Measurements from ENCODE around the gene CNMD.
"Not testable (repeated sequence)": the region's sequence is repeated elsewhere in the genome, so short reads cannot be mapped to it uniquely, and the experiment has no call there.

The CNMD gene

DNA sequence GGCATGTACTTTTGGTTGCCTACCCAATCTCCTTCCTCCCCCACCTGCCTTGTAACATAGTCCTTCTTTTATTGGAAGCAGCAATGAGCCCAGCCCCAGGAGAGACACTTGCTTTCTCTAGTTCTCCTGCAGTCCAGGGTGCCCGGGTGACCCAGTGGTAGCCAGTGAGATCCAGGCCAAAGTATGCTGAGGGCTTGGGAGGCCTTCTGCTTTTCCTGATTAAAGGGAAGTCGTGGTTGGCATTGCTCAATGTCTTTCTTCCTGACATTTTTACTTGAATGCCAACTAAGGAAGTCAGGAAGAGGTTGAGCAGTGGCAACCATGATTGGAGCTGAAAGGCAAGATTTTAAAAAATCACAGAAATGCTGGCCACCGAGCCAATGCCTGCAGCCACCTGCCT, 25.7 kb downstream of the CNMD start:
- no peak for TF ChIP-seq MYC (IDR thresholded peaks at IDR 0.05; ENCODE audit: low read depth, low read length)
- TF ChIP-seq POLR2A (IDR thresholded peaks at IDR 0.05; ENCODE audit: extremely low read depth, insufficient read length), result no peak
- TF ChIP-seq, protein P1, sequence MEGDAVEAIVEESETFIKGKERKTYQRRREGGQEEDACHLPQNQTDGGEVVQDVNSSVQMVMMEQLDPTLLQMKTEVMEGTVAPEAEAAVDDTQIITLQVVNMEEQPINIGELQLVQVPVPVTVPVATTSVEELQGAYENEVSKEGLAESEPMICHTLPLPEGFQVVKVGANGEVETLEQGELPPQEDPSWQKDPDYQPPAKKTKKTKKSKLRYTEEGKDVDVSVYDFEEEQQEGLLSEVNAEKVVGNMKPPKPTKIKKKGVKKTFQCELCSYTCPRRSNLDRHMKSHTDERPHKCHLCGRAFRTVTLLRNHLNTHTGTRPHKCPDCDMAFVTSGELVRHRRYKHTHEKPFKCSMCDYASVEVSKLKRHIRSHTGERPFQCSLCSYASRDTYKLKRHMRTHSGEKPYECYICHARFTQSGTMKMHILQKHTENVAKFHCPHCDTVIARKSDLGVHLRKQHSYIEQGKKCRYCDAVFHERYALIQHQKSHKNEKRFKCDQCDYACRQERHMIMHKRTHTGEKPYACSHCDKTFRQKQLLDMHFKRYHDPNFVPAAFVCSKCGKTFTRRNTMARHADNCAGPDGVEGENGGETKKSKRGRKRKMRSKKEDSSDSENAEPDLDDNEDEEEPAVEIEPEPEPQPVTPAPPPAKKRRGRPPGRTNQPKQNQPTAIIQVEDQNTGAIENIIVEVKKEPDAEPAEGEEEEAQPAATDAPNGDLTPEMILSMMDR (IDR thresholded peaks at IDR 0.05; ENCODE audit: low read depth, low read length), result no peak
- TF ChIP-seq, protein P2, sequence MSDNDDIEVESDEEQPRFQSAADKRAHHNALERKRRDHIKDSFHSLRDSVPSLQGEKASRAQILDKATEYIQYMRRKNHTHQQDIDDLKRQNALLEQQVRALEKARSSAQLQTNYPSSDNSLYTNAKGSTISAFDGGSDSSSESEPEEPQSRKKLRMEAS (IDR thresholded peaks at IDR 0.05; ENCODE audit: low read depth, low read length), result no peak
- DNase-seq (ENCODE audit: low read depth), result peak; percentile 60
- no peak overlapping the region for H3K4me3 ChIP-seq (ENCODE audit: low read depth, low read length)

DNA sequence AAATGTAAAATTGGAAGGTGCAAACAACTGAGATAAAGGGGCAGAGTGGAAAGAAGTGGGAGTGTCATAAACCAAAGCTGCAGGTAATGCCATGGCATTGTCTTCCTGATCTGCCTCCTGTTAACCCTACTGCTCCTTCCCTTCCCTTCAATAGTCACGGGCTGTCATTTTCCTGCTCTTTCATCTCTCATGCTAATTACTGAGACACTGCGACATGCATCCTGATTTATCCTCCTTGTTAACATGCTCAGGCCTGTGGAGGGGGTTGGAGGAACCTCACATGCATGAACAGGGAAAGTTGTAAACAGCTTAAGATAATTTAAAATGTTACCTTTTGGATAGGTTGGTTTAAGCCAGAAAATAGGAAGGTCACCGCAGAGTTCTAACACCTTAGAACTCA, 27.2 kb downstream of the CNMD start:
- TF ChIP-seq MYC (IDR thresholded peaks at IDR 0.05; ENCODE audit: low read depth, low read length), result no peak
- TF ChIP-seq, protein P2 (IDR thresholded peaks at IDR 0.05; ENCODE audit: low read depth, low read length), result no peak
- TF ChIP-seq POLR2A (IDR thresholded peaks at IDR 0.05; ENCODE audit: extremely low read depth, insufficient read length), result no peak
- TF ChIP-seq, protein P1 (IDR thresholded peaks at IDR 0.05; ENCODE audit: low read depth, low read length), result no peak
- DNase-seq (ENCODE audit: low read depth), result no peak
- no peak overlapping the region for H3K4me3 ChIP-seq (ENCODE audit: low read depth, low read length)

DNA sequence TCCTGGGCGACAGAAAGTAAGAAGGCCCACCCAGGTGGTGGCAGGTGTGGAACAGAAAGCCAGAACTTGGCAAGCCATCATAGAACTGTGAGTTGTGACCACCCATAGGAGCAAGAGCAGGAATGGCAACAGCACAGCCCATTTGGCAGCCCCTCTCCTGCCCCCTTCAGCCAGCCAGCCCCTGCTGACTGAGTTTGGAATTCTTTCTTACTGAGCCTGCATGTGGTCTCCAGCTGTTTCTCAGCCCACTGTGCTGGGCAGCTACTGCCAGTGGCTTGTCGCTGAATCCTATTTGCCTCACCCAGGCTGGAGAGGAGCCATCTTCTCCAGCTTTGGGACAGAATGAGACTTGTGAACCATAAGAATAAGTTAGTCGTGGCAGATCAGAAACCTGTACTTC, 28.3 kb downstream of the CNMD start:
- DNase-seq (ENCODE audit: low read depth), result no peak
- no peak overlapping the region for H3K4me3 ChIP-seq (ENCODE audit: low read depth, low read length)
- TF ChIP-seq MYC (IDR thresholded peaks at IDR 0.05; ENCODE audit: low read depth, low read length), result no peak
- TF ChIP-seq, protein P1 (IDR thresholded peaks at IDR 0.05; ENCODE audit: low read depth, low read length), result no peak
- no peak for TF ChIP-seq POLR2A (IDR thresholded peaks at IDR 0.05; ENCODE audit: extremely low read depth, insufficient read length)
- TF ChIP-seq, protein P2 (IDR thresholded peaks at IDR 0.05; ENCODE audit: low read depth, low read length), result no peak

DNA sequence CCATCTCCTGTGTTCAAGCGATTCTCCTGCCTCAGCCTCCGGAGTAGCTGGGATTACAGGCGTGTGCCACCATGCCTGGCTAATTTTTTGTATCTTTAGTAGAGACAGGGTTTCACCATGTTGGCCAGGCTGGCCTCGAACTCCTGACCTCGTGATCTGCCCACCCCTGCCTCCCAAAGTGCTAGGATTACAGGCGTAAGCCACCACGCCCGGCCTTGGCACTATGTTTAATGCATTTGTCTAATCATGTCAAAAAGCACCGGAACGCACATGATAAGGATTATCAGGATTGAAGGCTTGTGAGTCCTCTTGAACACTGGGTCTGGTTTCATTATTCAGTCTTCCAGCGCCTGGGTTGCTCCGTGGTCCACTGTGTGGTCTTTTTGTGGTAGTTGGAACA, 31.4 kb downstream of the CNMD start:
- not testable (repeated sequence) for H3K4me3 ChIP-seq (ENCODE audit: low read depth, low read length); DNase-seq (ENCODE audit: low read depth)

DNA sequence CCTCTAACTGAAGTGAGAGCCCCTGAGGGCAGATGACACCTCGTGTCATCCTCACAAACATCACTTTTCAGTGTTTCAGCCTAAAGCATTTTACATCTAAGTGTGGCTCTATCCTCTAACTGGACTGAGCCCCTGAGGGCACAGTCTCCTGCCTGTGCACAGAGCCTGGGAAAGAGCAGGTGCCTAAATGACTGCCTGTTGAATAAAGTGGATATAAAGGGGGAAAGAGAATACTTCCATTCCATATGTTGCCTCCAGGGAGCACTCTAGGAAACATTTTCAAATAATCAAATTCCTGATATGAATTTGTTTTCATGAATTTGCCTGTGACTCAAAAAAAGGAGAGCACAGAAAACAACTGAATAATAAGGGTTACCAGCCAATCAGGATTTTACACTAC, 32.2 kb downstream of the CNMD start:
- no peak for DNase-seq (ENCODE audit: low read depth)

DNA sequence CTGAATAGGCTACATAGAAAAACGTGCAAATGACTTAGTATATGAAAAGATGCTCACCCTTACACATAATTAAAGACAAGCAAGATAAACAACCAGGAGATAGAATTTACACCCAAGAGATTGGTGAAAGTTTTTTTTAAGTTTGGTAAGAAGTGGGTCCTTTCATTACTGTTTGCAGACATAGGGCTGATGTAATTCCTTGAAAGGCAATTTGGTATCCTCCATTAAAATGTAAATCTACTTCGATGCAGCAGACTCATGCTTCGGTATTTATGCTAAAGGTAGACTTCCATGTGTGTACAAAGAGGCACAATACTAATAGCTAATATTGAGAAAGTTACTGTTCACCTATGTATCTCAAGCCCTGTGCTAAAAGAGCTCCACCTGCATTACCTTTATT, 33.5 kb downstream of the CNMD start:
- no peak overlapping the region for H3K4me3 ChIP-seq (ENCODE audit: low read depth, low read length)
- TF ChIP-seq POLR2A (IDR thresholded peaks at IDR 0.05; ENCODE audit: extremely low read depth, insufficient read length) (no peak), MYC (IDR thresholded peaks at IDR 0.05; ENCODE audit: low read depth, low read length) (no peak)
- TF ChIP-seq, protein P2 (IDR thresholded peaks at IDR 0.05; ENCODE audit: low read depth, low read length), result no peak
- TF ChIP-seq, protein P1 (IDR thresholded peaks at IDR 0.05; ENCODE audit: low read depth, low read length), result no peak
- DNase-seq (ENCODE audit: low read depth), result no peak

More for the DNA sequence above, 32.2 kb downstream of the CNMD start:
- TF ChIP-seq, protein P1 (IDR thresholded peaks at IDR 0.05; ENCODE audit: low read depth, low read length), result no peak
- TF ChIP-seq, protein P2 (IDR thresholded peaks at IDR 0.05; ENCODE audit: low read depth, low read length), result no peak
- TF ChIP-seq MYC (IDR thresholded peaks at IDR 0.05; ENCODE audit: low read depth, low read length) (no peak), POLR2A (IDR thresholded peaks at IDR 0.05; ENCODE audit: extremely low read depth, insufficient read length) (no peak)
- H3K4me3 ChIP-seq (ENCODE audit: low read depth, low read length), result no peak overlapping the region
